ENCODE results near the gene OR8A1. TPM values are rescaled to one million over a fixed set of nuclear protein-coding genes. Genes with fewer than 3 reads are reported as not detected.

OR8A1 gene
- total and polyA plus RNA-seq, 4 donors, result not detected

- TF ChIP-seq GABPA (IDR thresholded peaks at IDR 0.05 in 1 of 2, conservative IDR thresholded peaks at IDR 0.05 in 1 of 2), result no peak
- no peak for TF ChIP-seq RAD21 (IDR thresholded peaks at IDR 0.05)
- no peak for TF ChIP-seq YY1 (IDR thresholded peaks at IDR 0.05)
Measured at GRCh38 chr11:124520550-124520854, 49.3 kb upstream of the OR8A1 start (continued).

- H3K9me3 ChIP-seq (ENCODE audit: control insufficient read depth in 4 of 4, low read length in 3 of 4), result no peaks in the 10 kb centered on the region
- WGBS, result 68% methylated on average over 2 of the region's 2 CpGs
- H3K27me3 ChIP-seq (ENCODE audit: control insufficient read depth in 4 of 4, insufficient read depth in 4 of 4, low read length in 3 of 4), result peaks cover 0 to 4% (median 0%) of the 10 kb centered on the region in 4 donors
- TF ChIP-seq JUND (IDR thresholded peaks at IDR 0.05) (no peak), EGR1 (IDR thresholded peaks at IDR 0.05; ENCODE audit: low read depth in 2 of 2) (no peak), YY1 (IDR thresholded peaks at IDR 0.05) (no peak), ZBTB33 (IDR thresholded peaks at IDR 0.05) (no peak), SP1 (IDR thresholded peaks at IDR 0.05) (no peak)
- no peak overlapping the region for H3K4me3 ChIP-seq (ENCODE audit: low read depth in 1 of 3, low read length in 3 of 3)
- no peak for DNase-seq (ENCODE audit: low spot score)
- H3K27ac ChIP-seq (ENCODE audit: low read depth in 1 of 2, low read length in 2 of 2), result no peak overlapping the region
- H3K36me3 ChIP-seq (ENCODE audit: control insufficient read depth in 4 of 4, insufficient read depth in 3 of 4, low read depth in 1 of 4, low read length in 3 of 4), result no peaks in the 10 kb centered on the region
- H3K4me1 ChIP-seq (ENCODE audit: control insufficient read depth in 4 of 4, insufficient read depth in 4 of 4, low read length in 3 of 4), result peaks cover 0 to 4% (median 0%) of the 10 kb centered on the region in 4 donors
- no peak overlapping the region for H3K9ac ChIP-seq (ENCODE audit: low read depth in 1 of 2, low read length in 2 of 2)
Measured at GRCh38 chr11:124533626-124534025, 36.2 kb upstream of the OR8A1 start.

DNA sequence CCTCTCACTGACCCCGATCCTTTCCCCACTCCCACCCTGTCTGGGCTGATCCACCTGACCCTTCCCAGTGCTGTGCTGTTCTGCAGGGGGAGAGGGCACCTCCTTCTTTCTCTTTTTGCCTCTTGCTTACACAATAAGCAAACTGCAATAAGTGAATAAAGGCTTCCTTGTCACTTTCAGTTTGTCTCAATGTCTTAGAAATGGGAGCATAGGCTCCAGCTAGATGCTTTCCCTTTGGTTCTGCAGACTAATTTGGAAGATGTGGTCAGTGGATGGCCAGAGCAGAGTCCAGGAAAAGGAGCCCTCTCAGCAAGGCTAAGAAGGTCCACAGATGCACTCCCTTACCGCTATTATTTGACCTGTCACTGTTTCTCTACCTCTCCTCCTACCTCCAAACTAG is 35.7 kb upstream of the OR8A1 start:
- Histone ChIP-seq H3K27me3 (ENCODE audit: control insufficient read depth in 4 of 4, insufficient read depth in 4 of 4, low read length in 3 of 4) (peaks cover 0 to 4% (median 0%) of the 10 kb centered on the region in 4 donors), H3K9ac (ENCODE audit: low read depth in 1 of 2, low read length in 2 of 2) (no peak overlapping the region), H3K36me3 (ENCODE audit: control insufficient read depth in 4 of 4, insufficient read depth in 3 of 4, low read depth in 1 of 4, low read length in 3 of 4) (no peaks in the 10 kb centered on the region), H3K9me3 (ENCODE audit: control insufficient read depth in 4 of 4, low read length in 3 of 4) (no peaks in the 10 kb centered on the region), H3K27ac (ENCODE audit: low read depth in 1 of 2, low read length in 2 of 2) (no peak overlapping the region), H3K4me1 (ENCODE audit: control insufficient read depth in 4 of 4, insufficient read depth in 4 of 4, low read length in 3 of 4) (peaks cover 0 to 4% (median 0%) of the 10 kb centered on the region in 4 donors), H3K4me3 (ENCODE audit: low read depth in 1 of 3, low read length in 3 of 3) (no peak overlapping the region)
- WGBS, result 90% methylated on average over 2 of the region's 2 CpGs
- DNase-seq (ENCODE audit: low spot score), result no peak
- TF ChIP-seq NR2F2 (IDR thresholded peaks at IDR 0.05) (no peak), HNF4G (IDR thresholded peaks at IDR 0.05) (no peak), CTCF (IDR thresholded peaks at IDR 0.05; ENCODE audit: low read depth, low read length, missing input control) (no peak), FOXA1 (IDR thresholded peaks at IDR 0.05) (no peak), RAD21 (IDR thresholded peaks at IDR 0.05) (no peak), YY1 (IDR thresholded peaks at IDR 0.05) (no peak), GABPA (IDR thresholded peaks at IDR 0.05 in 1 of 2, conservative IDR thresholded peaks at IDR 0.05 in 1 of 2) (no peak), FOXA2 (IDR thresholded peaks at IDR 0.05) (no peak), MAX (IDR thresholded peaks at IDR 0.05) (no peak), TAF1 (conservative IDR thresholded peaks at IDR 0.05) (no peak), EGR1 (IDR thresholded peaks at IDR 0.05; ENCODE audit: low read depth in 2 of 2) (no peak), JUND (IDR thresholded peaks at IDR 0.05) (no peak), ZBTB33 (IDR thresholded peaks at IDR 0.05) (no peak)
